ENCODE data around the gene ARL6IP4. TPM values are rescaled to one million over a fixed set of nuclear protein-coding genes. Genes with fewer than 3 reads are reported as not detected.
A peak's percentile ranks its signal among the peaks of the same experiment; 100 is the strongest.

Gene ARL6IP4
- polyA plus RNA-seq, 2 of the 4 experiments (the other 2 are of a cell fraction): 208 to 209 TPM

DNA sequence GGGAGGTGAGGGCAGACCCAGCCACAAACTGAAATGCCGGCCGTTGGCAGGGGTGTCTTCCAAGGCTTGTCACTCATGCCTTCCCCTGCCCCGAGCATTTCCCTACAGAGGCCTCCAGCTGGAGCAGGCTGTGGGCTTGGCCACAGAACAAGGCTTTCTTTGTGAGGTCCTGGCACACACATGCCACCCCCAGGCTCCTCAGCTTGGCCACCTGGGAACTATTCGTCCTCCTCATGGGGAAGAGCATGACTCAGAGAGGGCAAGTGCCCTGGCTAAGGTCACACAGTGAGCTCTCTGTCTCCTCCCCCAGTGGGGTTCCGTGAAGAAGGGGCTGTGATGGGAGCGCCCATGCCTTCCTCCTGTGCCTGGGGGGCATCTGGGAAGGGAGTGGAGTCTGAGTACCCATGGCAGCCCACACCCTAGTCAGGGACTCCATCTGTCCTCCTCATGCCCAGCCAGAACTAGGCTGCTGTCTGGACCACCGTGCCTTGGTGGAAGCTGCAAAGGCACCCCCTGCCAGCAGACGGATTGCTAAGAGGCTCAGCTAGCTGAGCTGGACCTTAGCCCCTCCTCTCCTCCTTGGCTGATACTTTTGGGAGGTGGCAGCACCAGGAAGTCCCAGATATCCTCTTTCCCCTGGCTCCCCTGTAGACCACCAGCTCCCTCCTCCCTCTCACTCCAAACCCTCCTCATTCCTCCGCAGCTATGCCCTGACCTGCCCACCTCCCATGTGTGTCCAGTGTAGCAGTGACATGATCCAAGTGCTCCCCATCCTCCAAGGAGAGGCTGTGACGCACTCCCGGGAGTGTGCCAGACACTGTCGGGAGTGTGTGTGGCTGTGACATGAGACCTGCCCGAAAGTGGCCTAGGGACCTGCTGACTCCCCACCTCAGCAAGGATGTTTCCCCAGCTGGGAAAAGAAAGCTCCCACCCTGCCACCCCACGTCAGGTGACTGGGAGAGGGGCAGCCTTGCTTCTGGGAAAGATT, 35.6 kb upstream of the ARL6IP4 start:
- ATAC-seq: peak; percentile 25 to 31; a peak in 4 of 6 replicates
- 56% methylated on average over 14 of the region's 14 CpGs for WGBS (ENCODE audit: missing lambda C conversion rate)
- TF ChIP-seq BCL3 (IDR thresholded peaks at IDR 0.05) (no peak), ZFP36 (IDR thresholded peaks at IDR 0.05; ENCODE audit: borderline replicate concordance, partially characterized antibody) (peak; percentile 64)

GRCh38 chr12:122946690-122947341, 33.7 kb upstream of the ARL6IP4 start:
- H3K4me3 ChIP-seq: no peak overlapping the region
- DNase-seq (ENCODE audit: low read depth in 1 of 2, low spot score in 1 of 2): peak; percentile 92 to 96
- WGBS (ENCODE audit: missing lambda C conversion rate): 60% methylated on average over 8 of the region's 10 CpGs
- TF ChIP-seq, protein P1, sequence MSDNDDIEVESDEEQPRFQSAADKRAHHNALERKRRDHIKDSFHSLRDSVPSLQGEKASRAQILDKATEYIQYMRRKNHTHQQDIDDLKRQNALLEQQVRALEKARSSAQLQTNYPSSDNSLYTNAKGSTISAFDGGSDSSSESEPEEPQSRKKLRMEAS (IDR thresholded peaks at IDR 0.05): peak; percentile 80
- TF ChIP-seq TFCP2L1 (CRISPR knock-in tag; IDR thresholded peaks at IDR 0.05) (no peak), NFE2L2 (conservative IDR thresholded peaks at IDR 0.05; ENCODE audit: low read length) (no peak), RARB (CRISPR knock-in tag; IDR thresholded peaks at IDR 0.05) (no peak), NPAS2 (CRISPR knock-in tag; IDR thresholded peaks at IDR 0.05; ENCODE audit: borderline replicate concordance) (no peak), SMC3 (IDR thresholded peaks at IDR 0.05) (peak; percentile 42; the same call in 2 of the 3 replicates), HOXA7 (CRISPR knock-in tag; IDR thresholded peaks at IDR 0.05) (no peak), HMGXB4 (CRISPR knock-in tag; IDR thresholded peaks at IDR 0.05; ENCODE audit: borderline replicate concordance) (no peak), RCOR1 (IDR thresholded peaks at IDR 0.05; ENCODE audit: low read depth, low read length) (no peak), ELK1 (IDR thresholded peaks at IDR 0.05; ENCODE audit: low read depth, low read length) (no peak), RAD21 (conservative IDR thresholded peaks at IDR 0.05 in 1 of 2, IDR thresholded peaks at IDR 0.05 in 1 of 2) (peak; percentile 11 to 32; a peak in 2 of 5 replicates), HES2 (IDR thresholded peaks at IDR 0.05) (no peak), ZC3H11A (IDR thresholded peaks at IDR 0.05) (no peak), EHF (CRISPR knock-in tag; IDR thresholded peaks at IDR 0.05) (no peak), CBX8 (IDR thresholded peaks at IDR 0.05) (no peak), POLR2AphosphoS2 (conservative IDR thresholded peaks at IDR 0.05; ENCODE audit: low read length) (no peak), NR3C1 (IDR thresholded peaks at IDR 0.05) (no peak), JUN (IDR thresholded peaks at IDR 0.05) (peak in 1 of 2 experiments; percentile 68; a peak in 1 of 5 replicates), HOXB5 (CRISPR knock-in tag; IDR thresholded peaks at IDR 0.05) (no peak), SREBF2 (IDR thresholded peaks at IDR 0.05) (no peak), CHD2 (IDR thresholded peaks at IDR 0.05; ENCODE audit: low read length, partially characterized antibody) (no peak), E2F6 (IDR thresholded peaks at IDR 0.05; ENCODE audit: borderline replicate concordance, low read depth) (no peak), ZFP36 (IDR thresholded peaks at IDR 0.05; ENCODE audit: borderline replicate concordance, partially characterized antibody) (no peak), CEBPB (IDR thresholded peaks at IDR 0.05) (no peak), EP300 (IDR thresholded peaks at IDR 0.05) (peak; percentile 22 to 39; a peak in 2 of 5 replicates)
- TF ChIP-seq, protein P2, sequence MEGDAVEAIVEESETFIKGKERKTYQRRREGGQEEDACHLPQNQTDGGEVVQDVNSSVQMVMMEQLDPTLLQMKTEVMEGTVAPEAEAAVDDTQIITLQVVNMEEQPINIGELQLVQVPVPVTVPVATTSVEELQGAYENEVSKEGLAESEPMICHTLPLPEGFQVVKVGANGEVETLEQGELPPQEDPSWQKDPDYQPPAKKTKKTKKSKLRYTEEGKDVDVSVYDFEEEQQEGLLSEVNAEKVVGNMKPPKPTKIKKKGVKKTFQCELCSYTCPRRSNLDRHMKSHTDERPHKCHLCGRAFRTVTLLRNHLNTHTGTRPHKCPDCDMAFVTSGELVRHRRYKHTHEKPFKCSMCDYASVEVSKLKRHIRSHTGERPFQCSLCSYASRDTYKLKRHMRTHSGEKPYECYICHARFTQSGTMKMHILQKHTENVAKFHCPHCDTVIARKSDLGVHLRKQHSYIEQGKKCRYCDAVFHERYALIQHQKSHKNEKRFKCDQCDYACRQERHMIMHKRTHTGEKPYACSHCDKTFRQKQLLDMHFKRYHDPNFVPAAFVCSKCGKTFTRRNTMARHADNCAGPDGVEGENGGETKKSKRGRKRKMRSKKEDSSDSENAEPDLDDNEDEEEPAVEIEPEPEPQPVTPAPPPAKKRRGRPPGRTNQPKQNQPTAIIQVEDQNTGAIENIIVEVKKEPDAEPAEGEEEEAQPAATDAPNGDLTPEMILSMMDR (IDR thresholded peaks at IDR 0.05): 0 out of 3 replicates have a peak, but pooled peaks have one; percentile 16

More for the DNA sequence above, 35.6 kb upstream of the ARL6IP4 start:
- Histone ChIP-seq H3K9me3 (no peaks in the 10 kb centered on the region), H3K4me3 (no peak overlapping the region), H3K4me2 (peak overlapping the region; percentile 58), H3K4me1 (peaks cover 63% of the 10 kb centered on the region), H3K27ac (peak overlapping the region; percentile 76 to 87)
- ChIA-PET POLR2A (no interaction called here), CTCF (interaction anchor here (1.0 to 25.9 kb wide), 10 partner anchors 11 to 151 kb away, joined by 3 to 522 read pairs (median 6); no protein-coding TSS in a partner anchor)
- FAIRE-seq (no peak), DNase-seq (ENCODE audit: low read depth in 1 of 2, low spot score in 1 of 2) (peak in 1 of 2 experiments; percentile 67)

More at GRCh38 chr12:122946690-122947341, 33.7 kb upstream of the ARL6IP4 start:
- H3K27ac ChIP-seq: peak overlapping the region; percentile 76 to 87
- ChIA-PET POLR2A (no interaction called here), CTCF (interaction anchor here (0.6 to 25.9 kb wide), 16 partner anchors 10 to 291 kb away, joined by 3 to 522 read pairs (median 6); no protein-coding TSS in a partner anchor)
- peak overlapping the region; percentile 56 for H3K4me2 ChIP-seq
- ATAC-seq (peak; percentile 86 to 88), FAIRE-seq (peak; percentile 82)
- peaks cover 68% of the 10 kb centered on the region for H3K4me1 ChIP-seq
- no peaks in the 10 kb centered on the region for H3K9me3 ChIP-seq

All from A549 (cell line).